NCI-H2196 (cell line): ENCODE results near the gene PATZ1.

Experiments used
- DNase-seq: peaks from one replicate; lab custom pipeline; 2025; ENCODE audit not compliant: unreplicated experiment; lab: John Stamatoyannopoulos, UW

PATZ1 gene

GRCh38 chr22:31284281-31285155 is 61.6 kb downstream of the PATZ1 start:
- DNase-seq = peak; percentile 21

- no peak for DNase-seq
Measured at GRCh38 chr22:31282748-31283468, 63.2 kb downstream of the PATZ1 start.

DNA sequence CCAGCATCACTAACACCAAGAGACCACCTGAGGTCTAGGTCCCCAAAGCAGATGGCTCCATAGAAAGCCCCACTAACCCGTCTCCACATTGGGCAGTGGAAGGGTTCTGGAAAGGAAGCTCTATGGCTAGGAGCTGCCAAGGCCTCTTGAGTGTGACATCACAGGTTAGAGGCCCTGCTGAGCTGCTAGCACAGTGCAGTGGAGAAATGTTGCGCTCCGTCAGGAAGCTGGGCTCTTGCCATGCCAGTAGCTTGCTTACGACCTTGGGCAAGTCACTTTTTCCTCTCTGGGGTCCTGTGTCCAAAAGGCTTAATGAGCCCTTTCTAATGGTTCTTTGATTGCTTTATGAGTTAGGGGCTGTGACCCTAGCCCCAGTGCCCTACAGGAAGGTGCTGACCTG is 64.4 kb downstream of the PATZ1 start:
- DNase-seq = no peak

- no peak for DNase-seq
Measured at GRCh38 chr22:31279821-31280505, 66.2 kb downstream of the PATZ1 start.

DNA sequence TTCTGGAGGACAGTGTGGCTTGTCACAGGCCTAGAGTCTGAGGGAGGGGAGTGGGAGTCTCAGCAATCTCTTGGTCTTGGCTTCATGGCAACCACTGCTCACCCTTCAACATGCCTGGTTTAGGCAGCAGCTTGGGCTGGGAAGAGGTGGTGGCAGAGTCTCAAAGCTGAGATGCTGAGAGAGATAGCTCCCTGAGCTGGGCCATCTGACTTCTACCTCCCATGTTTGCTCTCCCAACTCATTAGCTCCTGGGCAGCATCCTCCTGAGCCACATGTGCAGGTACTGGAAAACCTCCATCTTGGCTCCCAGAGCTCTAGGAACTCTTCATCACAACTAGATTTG is 66.8 kb downstream of the PATZ1 start:
- DNase-seq = no peak

- DNase-seq = no peak
Measured at GRCh38 chr22:31278626-31279326, 67.4 kb downstream of the PATZ1 start.

- DNase-seq = no peak
Measured at GRCh38 chr22:31278151-31278621, 68.0 kb downstream of the PATZ1 start.

GRCh38 chr22:31277741-31278140 is 68.4 kb downstream of the PATZ1 start:
- DNase-seq = no peak

GRCh38 chr22:31276426-31277167 is 69.5 kb downstream of the PATZ1 start:
- DNase-seq = no peak
